ENCODE results near the gene M1AP. TPM values are rescaled to one million over a fixed set of nuclear protein-coding genes. Genes with fewer than 3 reads are reported as not detected.
A peak's percentile ranks its signal among the peaks of the same experiment; 100 is the strongest.

The M1AP gene
- total and polyA plus RNA-seq, 9 of the 15 experiments (the other 6 are each of a cell fraction or from before 2014, with no cell fraction given), result 0.06 to 0.33 (median 0.11) TPM; not detected in 4

GRCh38 chr2:74530239-74531187 is 117.6 kb downstream of the M1AP start (continued):
- peak in 1 of 2 experiments; percentile 22; a peak in 2 of 4 replicates for TF ChIP-seq TBL1XR1 (IDR thresholded peaks at IDR 0.05; ENCODE audit: low read length in 2 of 2)
- TF ChIP-seq ZNF395 (CRISPR knock-in tag; IDR thresholded peaks at IDR 0.05), result no peak
- TF ChIP-seq ELF4 (CRISPR knock-in tag; IDR thresholded peaks at IDR 0.05), result no peak
- no peak for TF ChIP-seq MCM7 (IDR thresholded peaks at IDR 0.05)
- TF ChIP-seq C11orf30 (IDR thresholded peaks at IDR 0.05; ENCODE audit: low read depth), result no peak
- peak; percentile 78; the same call in 1 of the 2 replicates for TF ChIP-seq SOX6 (IDR thresholded peaks at IDR 0.05)
- TF ChIP-seq TBP (optimal IDR thresholded peaks at IDR 0.05; ENCODE audit: low read depth, low read length), result peak; percentile 62
- TF ChIP-seq CBFA2T2 (conservative IDR thresholded peaks at IDR 0.05), result peak; percentile 87
- no peak for TF ChIP-seq NFE2 (IDR thresholded peaks at IDR 0.05; ENCODE audit: low read depth)
- no peak for TF ChIP-seq ZNF280B (CRISPR knock-in tag; IDR thresholded peaks at IDR 0.05)
- TF ChIP-seq BCOR (IDR thresholded peaks at IDR 0.05), result peak; percentile 67
- peak; percentile 88 for TF ChIP-seq ARID1B (IDR thresholded peaks at IDR 0.05)
- no peak for TF ChIP-seq ZNF707 (CRISPR knock-in tag; conservative IDR thresholded peaks at IDR 0.05)
- TF ChIP-seq USF2 (CRISPR knock-in tag; IDR thresholded peaks at IDR 0.05), result no peak
- TF ChIP-seq E2F3 (CRISPR knock-in tag; IDR thresholded peaks at IDR 0.05), result peak; percentile 79
- 0 out of 2 replicates have a peak, but pooled peaks have one; percentile 15 for TF ChIP-seq MTA1 (IDR thresholded peaks at IDR 0.05; ENCODE audit: borderline replicate concordance)
- TF ChIP-seq PREB (CRISPR knock-in tag; IDR thresholded peaks at IDR 0.05), result 0 out of 2 replicates have a peak, but pooled peaks have one; percentile 69
- TF ChIP-seq SRSF3 (IDR thresholded peaks at IDR 0.05; ENCODE audit: insufficient read depth, low read length), result 0 out of 2 replicates have a peak, but pooled peaks have one; percentile 49
- no peak for TF ChIP-seq ATF2 (CRISPR knock-in tag; IDR thresholded peaks at IDR 0.05)
- no peak for TF ChIP-seq ZNF57 (CRISPR knock-in tag; IDR thresholded peaks at IDR 0.05)
